GM12874 (cell line): Measurements from ENCODE around the gene PLXNA4.

Experiments
- CTCF ChIP-seq: IDR thresholded peaks from 2 replicates; pipeline ENCODE4 v1.5.1; 2011; ENCODE audit warnings: low read depth, mild to moderate bottlenecking, control low read depth, low read length, moderate library complexity; ENCODE audit not compliant: insufficient read depth

PLXNA4 gene

GRCh38 chr7:132499487-132499886, 76.8 kb downstream of the PLXNA4 start:
- TF ChIP-seq CTCF: no peak

GRCh38 chr7:132499065-132499464, 77.2 kb downstream of the PLXNA4 start:
- TF ChIP-seq CTCF: no peak

- TF ChIP-seq CTCF: no peak
Observed at GRCh38 chr7:132498319-132498718, 78.0 kb downstream of the PLXNA4 start.

- no peak for TF ChIP-seq CTCF
Observed at GRCh38 chr7:132497098-132497497, 79.2 kb downstream of the PLXNA4 start.

GRCh38 chr7:132495936-132496335, 80.3 kb downstream of the PLXNA4 start:
- no peak for TF ChIP-seq CTCF

- no peak for TF ChIP-seq CTCF
Observed at GRCh38 chr7:132494474-132494873, 81.8 kb downstream of the PLXNA4 start.

GRCh38 chr7:132492823-132493445, 83.3 kb downstream of the PLXNA4 start:
- TF ChIP-seq CTCF: no peak
